Measurements from ENCODE around the gene FOCAD.

DNA sequence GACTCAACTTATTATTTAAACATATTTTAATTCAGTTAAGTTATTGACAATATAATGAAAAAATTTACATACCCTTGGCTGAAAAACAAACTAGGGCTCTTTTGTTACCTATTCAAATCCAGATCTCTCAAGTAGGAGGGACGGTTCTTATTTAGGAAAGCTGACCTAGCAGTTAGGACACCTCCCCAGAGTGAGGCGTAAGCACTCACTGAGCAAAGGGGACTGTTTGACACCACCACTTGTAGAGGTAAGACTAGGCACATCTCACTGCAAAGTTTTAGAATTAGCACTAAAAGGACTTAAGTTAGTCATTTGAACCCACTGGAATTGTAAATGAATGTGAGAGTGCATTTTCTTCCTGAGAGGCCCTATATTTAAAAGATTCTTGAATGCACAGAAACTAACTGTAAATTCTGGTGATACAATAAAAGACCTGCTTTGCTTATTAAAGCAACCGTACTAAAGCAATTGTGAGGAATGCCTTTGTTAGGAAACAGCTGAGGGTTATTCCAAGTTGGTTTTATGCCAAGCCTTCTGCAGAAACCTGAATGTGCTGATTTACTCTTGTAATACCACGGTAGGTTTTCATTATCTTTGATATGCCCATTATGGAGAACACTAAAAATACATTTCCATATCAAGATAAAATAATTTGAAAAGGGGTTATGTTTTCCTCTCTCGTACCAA, 331.2 kb downstream of the FOCAD start:
- no peak for TF ChIP-seq EZH2phosphoT487 (IDR thresholded peaks at IDR 0.05; ENCODE audit: insufficient read depth, low read depth)
- no peak for TF ChIP-seq EZH2 (IDR thresholded peaks at IDR 0.05; ENCODE audit: insufficient read depth, poor library complexity, severe bottlenecking)

All from GM23248 (cell line).